ENCODE measurements around the gene TMIGD2.
"Not testable (repeated sequence)": the region's sequence is repeated elsewhere in the genome, so short reads cannot be mapped to it uniquely, and the experiment has no call there.

Gene TMIGD2
- total RNA-seq: 3.8 reads per million, percentile 14 among the genes with 10 or more reads in this experiment

GRCh38 chr19:4302243-4302640, at the start of gene TMIGD2:
Gene TMIGD2 (minus strand): TSS chr19:4302389. CDS start chr19:4302385, 4 bp downstream.
- no peak for DNase-seq

- no peak for DNase-seq
Measured at GRCh38 chr19:4350726-4351125, 48.5 kb upstream of the TMIGD2 start.

DNA sequence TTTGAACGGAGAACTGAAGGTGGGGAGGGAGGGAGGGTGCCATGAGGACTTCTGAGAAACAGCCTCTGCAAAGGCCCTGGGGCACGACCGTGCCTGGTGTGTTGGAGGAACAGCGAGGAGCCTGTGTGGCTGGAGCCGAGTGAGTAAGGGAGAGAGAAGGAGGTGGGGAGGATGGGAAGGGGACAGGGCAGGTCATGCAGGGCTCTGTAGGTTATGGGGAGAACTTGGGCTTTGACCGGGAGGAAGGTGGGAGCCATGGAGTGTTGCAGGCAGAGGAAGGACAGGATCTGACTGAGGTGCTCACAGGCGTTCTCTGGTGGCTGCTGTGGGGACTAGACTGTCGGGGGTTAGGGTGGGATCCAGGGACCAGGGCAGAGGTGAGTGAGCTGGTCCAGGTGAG, 47.9 kb upstream of the TMIGD2 start:
- no peak for DNase-seq

- not testable (repeated sequence) for DNase-seq
Measured at GRCh38 chr19:4349225-4349624, 47.0 kb upstream of the TMIGD2 start.

GRCh38 chr19:4347521-4347920, 45.3 kb upstream of the TMIGD2 start:
- no peak for DNase-seq

DNA sequence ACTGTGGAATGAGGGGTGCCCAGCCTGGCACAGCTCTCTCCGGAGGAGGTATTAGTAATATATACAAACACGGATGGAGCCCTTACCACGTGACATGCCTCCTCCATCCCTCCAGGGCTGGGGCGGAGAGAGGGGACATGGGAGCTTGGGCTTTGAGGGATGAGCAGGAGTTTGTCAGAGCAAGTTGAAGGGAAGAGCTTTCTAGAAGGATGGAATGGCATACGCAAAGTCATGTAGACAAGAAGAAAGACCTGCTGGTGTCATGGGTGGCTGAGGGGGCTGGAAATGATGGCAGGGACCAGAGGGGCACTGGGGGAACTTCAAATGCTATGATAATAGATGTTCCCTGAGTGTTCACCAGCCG, 43.8 kb upstream of the TMIGD2 start:
- DNase-seq: no peak

- DNase-seq: no peak
Measured at GRCh38 chr19:4345342-4346019, 43.3 kb upstream of the TMIGD2 start.

- DNase-seq: peak; percentile 89
Measured at GRCh38 chr19:4343370-4344307, 41.5 kb upstream of the TMIGD2 start, which contains the start of gene MPND. Gene MPND (plus strand): TSS chr19:4343562. CDS start chr19:4343594, 32 bp downstream.

GRCh38 chr19:4342615-4343369, 40.6 kb upstream of the TMIGD2 start:
- peak; percentile 86 for DNase-seq

DNA sequence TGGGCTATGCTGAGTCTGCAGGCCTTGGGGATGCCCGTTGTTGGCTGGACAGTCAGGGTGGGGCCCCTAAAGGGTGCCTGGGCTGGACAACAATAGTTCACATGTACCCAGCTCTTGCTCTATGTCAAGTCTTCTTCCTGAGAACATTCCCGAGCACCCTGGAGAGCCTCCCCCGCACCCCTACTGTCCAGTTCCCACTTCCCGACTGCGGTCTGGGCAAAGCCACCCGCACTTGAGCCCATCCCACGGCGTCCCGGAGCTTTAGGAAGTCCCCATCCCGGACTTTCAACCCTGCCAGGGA, 40.1 kb upstream of the TMIGD2 start:
- no peak for DNase-seq

DNA sequence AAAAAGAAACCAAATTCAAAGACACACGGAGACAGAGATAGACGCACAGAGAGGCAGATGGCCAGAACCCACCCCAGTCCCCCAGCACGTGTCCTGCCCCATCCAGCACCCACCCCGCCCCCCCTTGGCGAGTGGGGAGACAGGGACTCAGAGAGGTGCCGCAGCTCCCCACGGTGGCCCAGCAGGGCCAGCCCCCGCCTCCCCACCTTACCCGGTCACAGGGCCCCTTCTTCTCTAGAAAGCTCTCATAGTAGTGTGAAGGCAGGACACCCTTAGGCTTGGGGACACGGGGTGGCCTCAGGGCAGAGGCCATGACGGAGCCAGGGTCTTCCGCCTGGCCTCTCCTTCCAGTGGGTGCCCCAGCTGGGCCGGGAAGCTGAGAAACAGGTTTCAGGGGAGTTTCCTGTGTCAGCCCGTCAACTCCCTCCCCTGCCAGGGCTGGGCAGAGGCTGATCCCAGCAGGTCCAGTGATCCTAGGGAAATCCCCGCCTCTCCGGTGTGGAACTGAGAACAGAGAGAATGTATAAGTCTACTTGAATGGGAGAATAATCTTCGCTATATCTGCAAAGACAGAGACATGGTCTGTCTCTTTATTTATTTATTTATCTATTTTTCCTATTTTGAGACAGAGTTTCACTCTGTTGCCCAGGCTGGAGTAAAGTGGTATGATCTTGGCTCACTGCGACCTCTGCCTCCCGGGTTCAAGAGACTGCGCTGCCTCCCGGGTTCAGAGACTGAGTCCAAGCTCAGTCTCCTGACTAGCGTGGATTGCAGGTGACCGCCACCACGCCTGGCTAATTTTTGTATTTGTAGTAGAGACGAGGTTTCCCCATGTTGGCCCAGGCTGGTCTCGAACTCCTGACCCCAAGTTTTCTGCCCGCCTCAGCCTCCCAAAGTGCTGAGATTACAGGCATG, 36.5 kb upstream of the TMIGD2 start, which contains the start of gene STAP2:
Gene STAP2, minus strand, starts transcription at position 387 of the 915 bp plus-strand sequence. Its CDS starts 74 bp downstream, at position 313.
- DNase-seq: no peak

DNA sequence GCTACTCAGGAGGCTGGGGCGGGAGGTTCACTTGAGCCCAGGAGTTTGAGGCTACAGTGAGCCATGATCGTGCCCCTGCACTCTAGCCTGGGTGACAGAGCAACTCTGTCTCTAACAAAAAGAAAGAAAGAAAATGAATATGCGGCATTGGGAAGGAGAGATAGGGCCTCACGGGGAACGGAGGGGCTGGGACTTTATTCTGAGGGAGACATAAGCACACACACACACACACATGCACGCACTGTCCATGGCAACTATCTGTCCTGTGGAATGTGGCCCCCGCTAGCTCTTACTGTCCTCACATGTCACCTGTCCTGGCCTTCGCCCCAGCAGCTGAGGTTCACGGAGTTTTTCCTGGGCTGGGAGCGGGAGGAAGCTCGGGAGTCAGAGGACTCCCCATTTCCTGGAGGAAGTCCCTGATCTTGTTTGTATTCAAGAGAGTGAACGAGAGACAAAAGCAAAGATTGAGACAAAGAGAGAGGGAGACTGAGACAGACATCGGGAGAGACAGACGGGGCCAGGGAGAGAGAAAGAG, 35.8 kb upstream of the TMIGD2 start:
- DNase-seq: no peak

DNA sequence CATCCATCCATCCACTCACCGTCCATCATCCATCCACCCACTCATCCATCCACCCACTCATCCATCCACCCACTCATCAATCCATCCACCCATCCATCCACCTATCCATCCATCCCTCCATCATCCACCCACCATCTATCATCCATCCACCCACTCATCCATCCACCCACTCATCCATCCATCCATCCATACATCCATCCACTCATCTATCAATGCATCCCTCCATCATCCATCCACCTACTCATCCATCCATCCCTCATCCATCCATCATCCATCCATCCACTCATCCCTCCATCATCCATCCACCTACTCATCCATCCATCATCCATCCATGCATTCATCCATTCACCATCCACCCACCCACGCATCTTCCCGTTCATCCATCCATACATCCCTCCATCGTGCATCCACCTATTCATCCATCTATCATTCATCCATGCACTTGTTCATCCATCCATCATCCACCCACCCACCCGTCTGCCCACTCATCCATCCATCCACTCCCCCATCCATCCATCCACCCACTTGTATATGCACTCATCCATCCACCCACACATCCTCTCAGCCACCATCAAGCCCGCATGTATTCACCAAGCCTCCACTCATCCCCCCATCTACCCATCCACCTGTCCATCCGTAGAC, 32.9 kb upstream of the TMIGD2 start:
- DNase-seq: no peak

DNA sequence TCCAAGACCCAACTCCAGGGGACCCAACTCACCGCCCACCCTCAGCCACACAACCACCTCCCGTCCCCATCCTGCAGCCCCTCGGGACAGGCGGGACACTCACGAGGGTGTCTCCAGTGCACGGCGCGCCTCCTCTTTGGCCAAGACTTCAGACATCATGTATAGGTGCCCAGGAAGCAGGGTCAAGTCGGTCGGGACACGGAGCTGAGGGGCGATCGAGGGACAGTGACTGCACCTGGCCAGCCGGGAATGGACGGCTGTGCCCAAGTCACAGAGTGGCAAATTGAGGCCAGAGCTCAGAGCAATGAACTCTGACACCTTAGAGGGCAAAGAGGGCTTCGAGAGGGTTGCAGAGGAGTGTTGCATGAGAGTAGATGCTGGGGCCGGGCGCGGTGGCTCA, 27.7 kb upstream of the TMIGD2 start:
- no peak for DNase-seq

DNA sequence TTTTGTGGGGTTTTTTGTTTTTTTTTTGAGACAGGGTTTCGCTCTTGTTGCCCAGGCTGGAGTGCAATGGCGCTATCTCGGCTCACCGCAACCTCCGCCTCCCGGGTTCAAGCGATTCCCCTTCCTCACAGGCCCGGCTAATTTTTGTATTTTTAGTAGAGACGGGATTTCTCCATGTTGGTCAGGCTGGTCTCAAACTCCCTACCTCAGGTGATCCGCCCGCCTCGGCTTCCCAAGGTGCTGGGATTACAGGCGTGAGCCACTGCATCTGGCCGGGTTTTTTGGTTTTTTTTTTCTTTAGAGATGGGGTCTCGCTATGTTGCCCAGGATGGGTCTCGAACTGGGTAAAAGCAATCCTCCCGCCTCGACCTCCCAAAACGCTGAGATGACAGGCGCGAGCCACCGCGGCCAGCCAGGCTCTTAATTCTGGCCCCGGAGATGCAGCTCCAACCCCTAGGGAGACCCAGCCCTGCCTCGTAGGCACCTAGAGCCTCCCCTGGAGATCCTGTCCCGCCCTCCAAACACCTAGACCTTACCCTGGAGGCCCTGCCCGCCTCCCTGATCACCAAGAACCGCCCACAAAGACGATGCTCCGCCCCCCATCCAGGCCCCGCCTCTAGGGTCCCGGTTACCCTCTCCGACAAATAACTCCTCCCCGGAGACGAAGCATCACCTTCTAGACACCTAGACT, 26.9 kb upstream of the TMIGD2 start:
- not testable (repeated sequence) for DNase-seq

DNA sequence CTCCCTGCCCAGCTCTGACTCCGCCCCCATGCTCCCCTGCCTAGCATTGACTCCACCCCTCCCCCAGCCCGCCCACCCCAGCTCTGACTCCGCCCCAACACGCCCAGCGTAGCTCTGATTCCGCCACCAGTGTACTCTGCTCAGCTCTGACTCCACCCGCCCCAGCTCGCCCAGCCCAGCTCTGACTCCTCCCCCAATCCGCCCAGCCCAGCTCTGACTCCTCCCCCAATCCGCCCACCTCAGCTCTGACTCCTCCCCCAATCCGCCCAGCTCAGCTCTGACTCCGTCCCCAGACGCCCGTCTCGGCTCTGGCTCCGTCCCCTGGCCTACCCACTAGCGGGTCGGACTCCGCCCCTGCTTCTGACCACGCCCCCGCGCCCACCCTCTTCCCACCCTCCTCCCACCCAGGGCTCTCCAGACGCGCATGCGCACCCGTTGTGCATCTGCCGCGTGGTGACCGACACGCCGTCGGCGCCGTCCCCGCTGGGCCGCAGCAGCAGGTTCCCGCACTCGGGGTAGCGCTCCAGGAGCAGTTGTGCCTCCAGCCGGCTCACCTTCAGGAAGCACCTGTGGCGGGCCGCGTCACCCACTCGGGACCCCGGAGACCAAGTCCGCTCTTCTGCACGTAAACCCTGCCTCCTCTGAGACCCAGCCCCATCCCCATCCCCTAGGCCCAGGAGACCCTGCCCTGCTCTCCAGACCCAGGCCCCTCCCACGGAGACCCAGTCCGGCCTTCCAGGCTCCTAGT, 26.2 kb upstream of the TMIGD2 start:
- DNase-seq: peak; percentile 89

DNA sequence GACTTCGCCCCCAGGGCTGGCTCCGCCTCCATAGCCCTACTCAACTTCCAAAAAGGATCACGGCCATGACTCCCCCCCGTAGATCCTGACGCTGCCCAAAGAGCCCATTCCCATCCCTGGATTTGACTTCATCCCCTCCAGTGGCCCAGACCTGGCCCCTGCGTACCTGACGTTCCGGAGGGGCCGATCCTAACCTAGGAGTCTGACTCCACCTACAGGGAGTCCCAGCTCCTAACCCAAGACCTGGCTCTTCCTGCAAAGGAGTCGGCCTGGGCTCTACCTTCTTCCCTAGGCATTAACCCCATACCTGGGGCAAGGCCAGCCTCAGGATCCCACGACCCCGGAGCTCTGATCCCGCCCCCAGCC, 25.7 kb upstream of the TMIGD2 start:
- DNase-seq: no peak

DNA sequence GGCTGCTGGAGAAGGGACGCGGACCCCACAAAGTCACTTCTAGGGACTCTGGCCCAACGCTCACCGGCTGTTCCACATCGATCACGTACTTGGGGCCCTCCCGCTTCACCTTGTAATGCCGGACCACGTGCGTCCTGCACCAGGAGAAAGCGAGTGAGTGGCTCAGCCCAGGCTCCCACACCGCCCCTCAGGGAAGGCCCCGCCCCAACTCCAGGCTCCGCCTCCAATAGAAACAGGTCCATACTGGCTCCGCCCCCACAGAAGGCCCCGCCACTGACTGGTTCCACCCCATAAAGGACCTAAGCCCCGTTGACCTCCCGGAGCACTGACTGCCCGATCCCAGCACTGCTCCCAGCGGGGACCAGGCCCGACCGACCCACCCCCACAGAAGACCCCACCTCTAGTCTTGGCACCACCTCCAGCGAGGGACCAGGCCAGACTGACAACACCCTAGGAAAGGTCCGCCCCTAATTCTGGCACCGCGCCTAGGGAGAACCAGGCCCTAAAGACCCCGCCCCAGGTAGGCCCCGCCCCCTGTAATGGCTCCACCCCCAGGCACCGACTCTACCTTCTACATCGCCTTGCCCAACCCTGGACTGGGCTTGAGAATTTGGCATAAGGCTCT, 25.2 kb upstream of the TMIGD2 start:
- peak; percentile 52 for DNase-seq

DNA sequence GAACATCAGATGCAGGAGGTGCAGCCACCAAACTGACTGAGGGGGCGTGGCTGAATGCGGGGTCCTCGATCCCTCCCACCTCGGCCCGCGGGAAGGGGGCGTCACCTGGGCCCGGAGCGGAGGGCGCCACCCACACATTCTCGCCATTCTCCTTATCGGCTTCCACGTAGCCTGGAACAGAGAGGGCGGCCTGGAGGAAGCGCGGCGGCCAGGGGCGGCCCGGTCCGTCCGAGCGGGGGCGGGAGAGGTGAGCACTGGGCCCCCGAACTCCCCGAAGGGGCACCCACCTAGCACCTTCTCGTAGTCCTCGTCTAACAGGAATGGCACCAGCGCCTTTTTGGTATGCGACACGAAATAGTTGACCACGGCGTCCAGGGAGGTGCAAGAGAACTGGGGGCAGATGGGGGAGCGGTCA, 24.7 kb upstream of the TMIGD2 start:
- peak; percentile 12 for DNase-seq
